HepG2 (cell line): ENCODE results near the gene RHBDL3. TPM values are rescaled to one million over a fixed set of nuclear protein-coding genes. Genes with fewer than 3 reads are reported as not detected.

ENCODE experiments used
- BCL6 ChIP-seq: IDR thresholded peaks from 2 replicates; pipeline ENCODE4 v1.6.1; 2016; ENCODE audit warnings: missing genetic modification reagents, missing compliant biosample characterization
- EHMT2 ChIP-seq: fragments of 200-600 bp; sonication (generic); IDR thresholded peaks from 2 replicates; pipeline ENCODE4 v1.7.0; 2017; ENCODE audit warnings: antibody characterized with exemption, low read depth, low read length, borderline replicate concordance
- HMGA1 ChIP-seq: sonication (generic); formaldehyde crosslinking; conservative IDR thresholded peaks from 2 replicates; pipeline ENCODE4 v1.4.0; 2020; ENCODE audit warnings: missing genetic modification reagents
- IKZF4 ChIP-seq: sonication (generic); formaldehyde crosslinking; IDR thresholded peaks from 2 replicates; pipeline ENCODE4 v1.5.1; 2020; ENCODE audit warnings: borderline replicate concordance, mild to moderate bottlenecking, low read depth, missing genetic modification reagents; ENCODE audit errors: not compliant biosample characterization
- IRX3 ChIP-seq: sonication (generic); formaldehyde crosslinking; IDR thresholded peaks from 2 replicates; pipeline ENCODE4 v1.8.1; 2023; ENCODE audit warnings: mild to moderate bottlenecking, low read depth, missing genetic modification reagents, borderline replicate concordance
- KAT2B ChIP-seq: fragments of 150-350 bp; IDR thresholded peaks from 2 replicates; pipeline ENCODE4 v1.6.1; 2014; ENCODE audit warnings: low read depth, low read length, borderline replicate concordance
- MXI1 ChIP-seq: IDR thresholded peaks from 3 replicates; pipeline ENCODE4 v1.6.1; 2012; ENCODE audit warnings: low read depth, low read length, inconsistent platforms, borderline replicate concordance
- NFYB ChIP-seq: sonication (generic); formaldehyde crosslinking; IDR thresholded peaks from 2 replicates; pipeline ENCODE4 v1.4.0; 2020; ENCODE audit warnings: missing genetic modification reagents
- PAXIP1 ChIP-seq: sonication (generic); formaldehyde crosslinking; conservative IDR thresholded peaks from 2 replicates; pipeline ENCODE4 v1.4.0; 2020; ENCODE audit warnings: mild to moderate bottlenecking, missing genetic modification reagents, moderate library complexity
- PHB2 ChIP-seq: fragments of 450-650 bp; IDR thresholded peaks from 2 replicates; pipeline ENCODE4 v1.6.1; 2018; ENCODE audit not compliant: partially characterized antibody
- PHF20 ChIP-seq: sonication (generic); formaldehyde crosslinking; IDR thresholded peaks from 2 replicates; pipeline ENCODE4 v1.5.0; 2020; ENCODE audit warnings: mild to moderate bottlenecking, missing genetic modification reagents
- PRDM15 ChIP-seq: sonication (generic); formaldehyde crosslinking; IDR thresholded peaks from 2 replicates; pipeline ENCODE4 v1.4.0; 2020; ENCODE audit warnings: missing genetic modification reagents
- THAP11 ChIP-seq: IDR thresholded peaks from 2 replicates; pipeline ENCODE4 v1.6.1; 2016; ENCODE audit warnings: missing biosample characterization, missing genetic modification reagents
- ZBTB49 ChIP-seq: sonication (generic); formaldehyde crosslinking; IDR thresholded peaks from 2 replicates; pipeline ENCODE4 v1.4.0; 2020; ENCODE audit warnings: missing genetic modification reagents, borderline replicate concordance
- ZNF432 ChIP-seq: sonication (generic); formaldehyde crosslinking; IDR thresholded peaks from 2 replicates; pipeline ENCODE4 v1.5.0; 2020; ENCODE audit warnings: missing genetic modification reagents, mild to moderate bottlenecking, borderline replicate concordance
- ZNF564 ChIP-seq: sonication (generic); formaldehyde crosslinking; IDR thresholded peaks from 2 replicates; pipeline ENCODE4 v1.8.1; 2023; ENCODE audit warnings: mild to moderate bottlenecking, missing genetic modification reagents
- ZNF737 ChIP-seq: sonication (generic); formaldehyde crosslinking; IDR thresholded peaks from 2 replicates; pipeline ENCODE4 v1.5.0; 2020; ENCODE audit warnings: missing genetic modification reagents, mild to moderate bottlenecking, borderline replicate concordance
- ZSCAN22 ChIP-seq: sonication (generic); formaldehyde crosslinking; IDR thresholded peaks from 2 replicates; pipeline ENCODE4 v1.4.0; 2020; ENCODE audit warnings: mild to moderate bottlenecking, missing genetic modification reagents
- polyA plus RNA-seq, 8 experiments: library from polyadenylated mRNA; depleted of rRNA in 3 of 8; stranded (reverse) in 7 of 8; unstranded in 1 of 8; fragments of >200 nt; fragmentation: Illumina TruSeq in 4 of 8; extraction: Trizol in 4 of 8; gene quantifications; 2 replicates each; pipeline versions ENCODE4 v1.2.1 to v1.2.3, GENCODE V29; 2011 to 2016; ENCODE audit warnings: low read depth in 4 of 8, missing spikeins in 1 of 8, mixed read lengths in 1 of 8; ENCODE audit not compliant: insufficient read depth in 1 of 8
- total RNA-seq, 5 experiments: library from RNA; depleted of rRNA; stranded (reverse); fragments of >200 nt; fragmentation: Illumina TruSeq; extraction: Trizol; gene quantifications; 2 replicates each; pipeline ENCODE4 v1.2.3, GENCODE V29; 2016; ENCODE audit warnings: low read depth in 1 of 5

The RHBDL3 gene
- total and polyA plus RNA-seq, 2 of the 13 experiments (the other 11 are each of a cell fraction or from before 2014, with no cell fraction given), result 0.09 TPM; not detected in 1

GRCh38 chr17:32349854-32350665, 84.4 kb downstream of the RHBDL3 start, which contains the start of gene ZNF207 (continued):
- peak; percentile 48; the same call in 1 of the 2 replicates for TF ChIP-seq PAXIP1
- peak; percentile 91 for TF ChIP-seq THAP11 (CRISPR knock-in tag)
- peak; percentile 60 for TF ChIP-seq NFYB (CRISPR knock-in tag)
- TF ChIP-seq ZNF432, result no peak
- TF ChIP-seq HMGA1 (CRISPR knock-in tag), result no peak
- TF ChIP-seq PHF20 (CRISPR knock-in tag), result peak; percentile 64
- no peak for TF ChIP-seq ZBTB49 (CRISPR knock-in tag)
- TF ChIP-seq ZNF737 (CRISPR knock-in tag), result no peak
- no peak for TF ChIP-seq KAT2B
- TF ChIP-seq MXI1, result peak; percentile 70; the same call in 2 of the 3 replicates
- TF ChIP-seq IRX3 (CRISPR knock-in tag), result no peak
- TF ChIP-seq IKZF4 (CRISPR knock-in tag), result peak; percentile 90
- TF ChIP-seq EHMT2, result no peak
- TF ChIP-seq ZSCAN22 (CRISPR knock-in tag), result no peak
- no peak for TF ChIP-seq PHB2
- TF ChIP-seq PRDM15, result no peak
- 0 out of 2 replicates have a peak, but pooled peaks have one; percentile 36 for TF ChIP-seq BCL6 (CRISPR knock-in tag)
- no peak for TF ChIP-seq ZNF564 (CRISPR knock-in tag)
